Liver (tissue), 9 donors: ENCODE data around the gene ZNF438. TPM values are rescaled to one million over a fixed set of nuclear protein-coding genes. Genes with fewer than 3 reads are reported as not detected.

ENCODE experiments used
- DNase-seq: peaks from one replicate; pipeline ENCODE4 v3.0.0-alpha.2; 2017; ENCODE audit warnings: low spot score
- H3K27ac ChIP-seq, 2 donors: one replicate each; pipeline ENCODE4 v1.7.0; 2013; ENCODE audit warnings: inconsistent platforms in 2 of 2, low read length in 2 of 2, control low read depth in 1 of 2, low read depth in 1 of 2, mild to moderate bottlenecking in 1 of 2
- H3K27me3 ChIP-seq, 4 donors: one replicate each; pipeline versions ENCODE4 v1.6.1 to v1.7.0; 2013; ENCODE audit warnings: low read length in 3 of 4, inconsistent platforms in 1 of 4, mild to moderate bottlenecking in 1 of 4, moderate library complexity in 1 of 4; ENCODE audit not compliant: control insufficient read depth in 4 of 4, insufficient read depth in 4 of 4
- H3K36me3 ChIP-seq, 4 donors: one replicate each; pipeline versions ENCODE4 v1.6.1 to v1.7.0; 2013; ENCODE audit warnings: low read length in 3 of 4, mild to moderate bottlenecking in 3 of 4, low read depth in 1 of 4, moderate library complexity in 1 of 4; ENCODE audit not compliant: control insufficient read depth in 4 of 4, insufficient read depth in 3 of 4
- H3K4me1 ChIP-seq, 4 donors: one replicate each; pipeline versions ENCODE4 v1.6.1 to v1.7.0; 2013; ENCODE audit warnings: low read length in 3 of 4, mild to moderate bottlenecking in 3 of 4, moderate library complexity in 1 of 4; ENCODE audit not compliant: control insufficient read depth in 4 of 4, insufficient read depth in 4 of 4
- H3K4me3 ChIP-seq, 3 donors: one replicate each; pipeline versions ENCODE4 v1.6.1 to v1.7.0; 2013; ENCODE audit warnings: low read length in 3 of 3, control low read depth in 1 of 3, low read depth in 1 of 3, mild to moderate bottlenecking in 1 of 3
- H3K9ac ChIP-seq, 2 donors: one replicate each; pipeline ENCODE4 v1.7.0; 2013; ENCODE audit warnings: low read length in 2 of 2, mild to moderate bottlenecking in 2 of 2, moderate library complexity in 2 of 2, control low read depth in 1 of 2, low read depth in 1 of 2
- H3K9me3 ChIP-seq, 4 donors: one replicate each; pipeline versions ENCODE4 v1.6.1 to v1.7.0; 2013; ENCODE audit warnings: low read length in 3 of 4; ENCODE audit not compliant: control insufficient read depth in 4 of 4
- CTCF ChIP-seq: fragments of 150-350 bp; IDR thresholded peaks from 2 replicates; pipeline ENCODE4 v1.5.1; 2017; ENCODE audit warnings: improper control_type of control experiment, low read depth, low read length; ENCODE audit not compliant: missing input control
- EGR1 ChIP-seq, 2 donors: IDR thresholded peaks; 2 replicates each; pipeline ENCODE4 v1.6.1; 2016 to 2018; ENCODE audit warnings: antibody characterized with exemption in 2 of 2, low read depth in 2 of 2
- FOXA1 ChIP-seq: IDR thresholded peaks from 2 replicates; pipeline ENCODE4 v1.6.1; 2016; ENCODE audit warnings: antibody characterized with exemption
- FOXA2 ChIP-seq: IDR thresholded peaks from 2 replicates; pipeline ENCODE4 v1.6.1; 2016; ENCODE audit warnings: antibody characterized with exemption
- GABPA ChIP-seq, 2 donors: IDR thresholded peaks in 1 of 2; conservative IDR thresholded peaks in 1 of 2; 2 replicates each; pipeline ENCODE4 v1.6.1; 2016; ENCODE audit warnings: antibody characterized with exemption in 2 of 2, mild to moderate bottlenecking in 1 of 2, moderate library complexity in 1 of 2
- HNF4A ChIP-seq, 2 donors: conservative IDR thresholded peaks; 2 replicates each; pipeline ENCODE4 v1.6.1; 2016; ENCODE audit warnings: antibody characterized with exemption in 2 of 2, mild to moderate bottlenecking in 2 of 2
- HNF4G ChIP-seq: IDR thresholded peaks from 2 replicates; pipeline ENCODE4 v1.6.1; 2016; ENCODE audit warnings: antibody characterized with exemption
- JUND ChIP-seq, 2 donors: IDR thresholded peaks; 2 replicates each; pipeline ENCODE4 v1.6.1; 2016; ENCODE audit warnings: antibody characterized with exemption in 2 of 2
- NR2F2 ChIP-seq: IDR thresholded peaks from 2 replicates; pipeline ENCODE4 v1.6.1; 2016; ENCODE audit warnings: antibody characterized with exemption
- RAD21 ChIP-seq, 2 donors: IDR thresholded peaks; 2 replicates each; pipeline ENCODE4 v1.6.1; 2016; ENCODE audit warnings: antibody characterized with exemption in 2 of 2, mild to moderate bottlenecking in 2 of 2
- REST ChIP-seq: IDR thresholded peaks from 2 replicates; pipeline ENCODE4 v1.6.1; 2016; ENCODE audit warnings: antibody characterized with exemption, mild to moderate bottlenecking
- RXRA ChIP-seq, 2 donors: IDR thresholded peaks; 2 replicates each; pipeline ENCODE4 v1.6.1; 2017 to 2018; ENCODE audit warnings: antibody characterized with exemption in 2 of 2, mild to moderate bottlenecking in 1 of 2
- SP1 ChIP-seq: IDR thresholded peaks from 2 replicates; pipeline ENCODE4 v1.6.1; 2018; ENCODE audit warnings: antibody characterized with exemption, mild to moderate bottlenecking
- TAF1 ChIP-seq: conservative IDR thresholded peaks from 2 replicates; pipeline ENCODE4 v1.6.1; 2016; ENCODE audit warnings: antibody characterized with exemption, mild to moderate bottlenecking
- YY1 ChIP-seq: IDR thresholded peaks from 2 replicates; pipeline ENCODE4 v1.6.1; 2016; ENCODE audit warnings: antibody characterized with exemption, mild to moderate bottlenecking
- WGBS: extraction: QIAGEN DNeasy Blood & Tissue Kit; methylation state at CpG from one replicate; pipeline ENCODE4 v1.1.7; 2013; 5-methylcytosine and 5-hydroxymethylcytosine counted together
- polyA plus RNA-seq, 2 donors: library from polyadenylated mRNA; stranded (reverse) in 1 of 2; unstranded in 1 of 2; fragments of 200-250 nt in 1 of 2; fragments of >200 nt in 1 of 2; fragmentation: Nextera tagmentation in 1 of 2; extraction: Ambion mirVana in 1 of 2; gene quantifications; one replicate each; pipeline versions ENCODE4 v1.2.1 to v1.2.3, GENCODE V29; 2013 to 2015
- total RNA-seq, 2 donors: library from RNA; depleted of rRNA; stranded (reverse); fragments of >200 nt; gene quantifications; one replicate each; pipeline ENCODE4 v1.2.3, GENCODE V29; 2014
- TF ChIP-seq, protein P1 (sequence below): IDR thresholded peaks from 2 replicates; pipeline ENCODE4 v1.6.1; 2016; ENCODE audit warnings: antibody characterized with exemption
- TF ChIP-seq, protein P2 (sequence below): IDR thresholded peaks from 2 replicates; pipeline ENCODE4 v1.6.1; 2016; ENCODE audit warnings: antibody characterized with exemption
- donor health status: healthy.
- donor health status: healthy.
- donor health status: healthy.
- donor health status: healthy.
- donor health status: healthy.

ZNF438 gene
- total and polyA plus RNA-seq, 4 donors, result 1.9 to 2.9 (median 2.2) TPM

- no peak overlapping the region for H3K27ac ChIP-seq
- DNase-seq, result no peak
- no peaks in the 10 kb centered on the region for H3K27me3 ChIP-seq
- H3K36me3 ChIP-seq, result no peaks in the 10 kb centered on the region
- no peak overlapping the region for H3K4me3 ChIP-seq
- no peaks in the 10 kb centered on the region for H3K4me1 ChIP-seq
- 77% methylated on average over 10 of the region's 10 CpGs for WGBS
- H3K9ac ChIP-seq, result no peak overlapping the region
- no peaks in the 10 kb centered on the region for H3K9me3 ChIP-seq
- no peak for TF ChIP-seq FOXA1
These were observed 203.5 kb downstream of the ZNF438 start for GRCh38 chr10:30828164-30828563.

DNA sequence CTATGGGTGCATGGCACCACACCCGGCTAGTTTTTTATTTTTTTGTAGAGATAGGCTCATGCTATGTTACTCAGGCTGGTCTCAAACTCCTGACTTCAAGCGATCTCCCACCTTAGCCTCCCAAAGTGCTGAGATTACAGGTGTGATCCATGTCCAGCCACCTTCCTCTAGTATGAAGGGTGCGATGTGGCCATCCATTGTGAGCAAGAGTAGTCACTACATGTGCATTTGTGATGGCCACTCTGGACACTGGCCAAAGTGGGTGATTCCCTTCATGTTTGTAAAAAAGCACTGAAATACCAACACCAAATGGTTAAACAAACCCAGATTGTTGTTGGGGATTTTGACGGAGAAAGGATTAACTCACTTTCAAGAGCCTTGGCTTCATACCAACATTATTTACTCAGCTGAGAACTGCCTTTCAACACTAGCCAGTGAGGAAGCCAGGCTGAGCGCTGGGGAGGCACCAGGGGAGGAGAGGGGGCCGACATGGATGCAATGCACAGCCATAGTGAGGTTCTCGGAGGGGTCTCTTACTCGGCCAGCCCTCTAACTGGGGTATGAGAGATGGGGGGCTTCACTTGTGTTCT, 204.0 kb downstream of the ZNF438 start:
- no peaks in the 10 kb centered on the region for H3K4me1 ChIP-seq
- no peaks in the 10 kb centered on the region for H3K9me3 ChIP-seq
- no peak overlapping the region for H3K9ac ChIP-seq
- no peak overlapping the region for H3K27ac ChIP-seq
- no peak for DNase-seq
- H3K27me3 ChIP-seq, result no peaks in the 10 kb centered on the region
- WGBS, result 67% methylated on average over 8 of the region's 8 CpGs
- no peak overlapping the region for H3K4me3 ChIP-seq
- H3K36me3 ChIP-seq, result no peaks in the 10 kb centered on the region
- TF ChIP-seq FOXA2 (no peak), YY1 (no peak), HNF4G (no peak), SP1 (no peak), RXRA (IDR thresholded peaks at IDR 0.05) (no peak), CTCF (no peak)
- TF ChIP-seq, protein P1, sequence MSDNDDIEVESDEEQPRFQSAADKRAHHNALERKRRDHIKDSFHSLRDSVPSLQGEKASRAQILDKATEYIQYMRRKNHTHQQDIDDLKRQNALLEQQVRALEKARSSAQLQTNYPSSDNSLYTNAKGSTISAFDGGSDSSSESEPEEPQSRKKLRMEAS, result no peak
- TF ChIP-seq, protein P2, sequence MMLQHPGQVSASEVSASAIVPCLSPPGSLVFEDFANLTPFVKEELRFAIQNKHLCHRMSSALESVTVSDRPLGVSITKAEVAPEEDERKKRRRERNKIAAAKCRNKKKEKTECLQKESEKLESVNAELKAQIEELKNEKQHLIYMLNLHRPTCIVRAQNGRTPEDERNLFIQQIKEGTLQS, result no peak

DNA sequence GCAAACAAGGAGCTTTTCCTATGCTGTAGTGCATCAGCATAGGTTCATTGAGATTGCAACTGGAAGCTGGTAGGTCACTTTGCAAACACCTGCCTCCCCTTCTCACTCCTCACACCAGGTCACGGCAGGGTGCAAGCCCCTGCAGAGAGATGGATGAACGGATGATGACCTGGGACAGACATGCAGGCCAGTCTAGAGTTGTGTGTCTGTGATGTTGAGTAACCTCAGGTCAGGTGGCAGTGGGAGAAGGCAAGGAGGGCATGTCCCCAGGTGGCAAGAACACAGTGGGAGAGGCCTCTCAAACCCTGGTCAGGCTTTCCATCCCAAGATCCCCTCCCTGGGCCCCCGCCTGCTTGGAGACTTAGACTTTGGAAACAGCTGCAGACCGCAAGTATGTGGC, 205.0 kb downstream of the ZNF438 start:
- no peaks in the 10 kb centered on the region for H3K9me3 ChIP-seq
- H3K4me3 ChIP-seq, result no peak overlapping the region
- no peak for DNase-seq
- no peak overlapping the region for H3K9ac ChIP-seq
- 80% methylated on average over 4 of the region's 4 CpGs for WGBS
- no peaks in the 10 kb centered on the region for H3K36me3 ChIP-seq
- H3K27me3 ChIP-seq, result no peaks in the 10 kb centered on the region
- no peaks in the 10 kb centered on the region for H3K4me1 ChIP-seq
- H3K27ac ChIP-seq, result no peak overlapping the region
- TF ChIP-seq FOXA1 (no peak), RAD21 (IDR thresholded peaks at IDR 0.05) (no peak), NR2F2 (no peak), JUND (IDR thresholded peaks at IDR 0.05) (no peak), EGR1 (IDR thresholded peaks at IDR 0.05; ENCODE audit: low read depth in 2 of 2) (no peak), HNF4G (no peak), YY1 (no peak), RXRA (IDR thresholded peaks at IDR 0.05) (no peak), FOXA2 (no peak), CTCF (no peak), TAF1 (no peak), GABPA (IDR thresholded peaks at IDR 0.05 in 1 of 2, conservative IDR thresholded peaks at IDR 0.05 in 1 of 2) (no peak), HNF4A (conservative IDR thresholded peaks at IDR 0.05) (no peak), SP1 (no peak), REST (no peak)
- TF ChIP-seq, protein P1, result no peak
- TF ChIP-seq, protein P2, result no peak
